GM12878 (cell line): Measurements from ENCODE around the gene FOXN4. TPM values are rescaled to one million over a fixed set of nuclear protein-coding genes. Genes with fewer than 3 reads are reported as not detected.

ENCODE experiments used
- ATAC-seq: fragments of 200-7000 bp; cut with Tn5 transposase; 3 replicates; pipeline ENCODE4 v1.9.1; 2020; ENCODE audit warnings: mild to moderate bottlenecking, moderate library complexity
- BruUV-seq: library from RNA; stranded (reverse); fragments of 400-500 nt; replicated peaks from 2 replicates; lab custom pipeline; 2021; lab: Mats Ljungman, UMichigan
- CTCF ChIA-PET: fragments of 300-600 bp; sonication (Branson Sonifier 250); formaldehyde crosslinking; extraction: SDS; loops from one replicate; lab custom pipeline; 2021; ENCODE audit warnings: inconsistent platforms; lab: Yijun Ruan, JAX
- POLR2A ChIA-PET: fragments of 350-600 bp; formaldehyde crosslinking; extraction: SDS; loops from one replicate; lab custom pipeline; 2021; ENCODE audit warnings: inconsistent platforms; lab: Charles Lee
- RAD21 ChIA-PET: fragments of 300-600 bp; sonication (Branson Sonifier 250); formaldehyde crosslinking; loops from one replicate; lab custom pipeline; 2023; ENCODE audit warnings: antibody characterized with exemption; ENCODE audit not compliant: unreplicated experiment; lab: Charles Lee
- SMC1A ChIA-PET: fragments of 300-600 bp; sonication (Branson Sonifier 250); formaldehyde crosslinking; loops from one replicate; lab custom pipeline; 2023; ENCODE audit not compliant: unreplicated experiment, uncharacterized antibody; lab: Charles Lee
- DNase-seq: peaks from one replicate; pipeline ENCODE4 v3.0.0-alpha.2; 2011; ENCODE audit warnings: low read depth, low spot score
- FAIRE-seq: peaks from 3 replicates; lab custom pipeline; 2011; peaks lifted over from hg19 to GRCh38; lab: Jason Lieb, UNC
- H2AFZ ChIP-seq: 2 replicates; pipeline ENCODE4 v1.6.0; 2011; ENCODE audit warnings: low read depth, low read length, control low read depth; ENCODE audit not compliant: control insufficient read depth
- H3K27ac ChIP-seq: 2 replicates; pipeline ENCODE4 v1.5.1; 2011; ENCODE audit warnings: control low read depth; ENCODE audit not compliant: control insufficient read depth, insufficient read depth
- H3K27me3 ChIP-seq, 2 experiments: replicated peaks in 1 of 2; 2 replicates each; pipeline versions ENCODE4 v1.6.0 to v1.6.1; 2011; ENCODE audit warnings: low read length in 1 of 2; ENCODE audit not compliant: control insufficient read depth in 2 of 2, insufficient read depth in 2 of 2
- H3K36me3 ChIP-seq, 2 experiments: 2 replicates each; pipeline ENCODE4 v1.5.1; 2011; ENCODE audit warnings: low read length in 1 of 2; ENCODE audit not compliant: control insufficient read depth in 2 of 2, insufficient read depth in 2 of 2
- H3K4me1 ChIP-seq: 2 replicates; pipeline ENCODE4 v1.6.1; 2011; ENCODE audit warnings: mild to moderate bottlenecking, low read length, moderate library complexity, mixed read lengths; ENCODE audit not compliant: control insufficient read depth, insufficient read depth
- H3K4me2 ChIP-seq: 2 replicates; pipeline ENCODE4 v1.6.0; 2011; ENCODE audit warnings: control low read depth; ENCODE audit not compliant: control insufficient read depth, insufficient read depth
- H3K4me3 ChIP-seq: fragments of 200-600 bp; sonication (generic); 2 replicates; pipeline ENCODE4 v1.5.1; 2016
- H3K79me2 ChIP-seq: 2 replicates; pipeline ENCODE4 v1.6.0; 2011; ENCODE audit warnings: low read length; ENCODE audit not compliant: control insufficient read depth, insufficient read depth
- H3K9ac ChIP-seq: 2 replicates; pipeline ENCODE4 v1.8.0; 2011; ENCODE audit warnings: low read length, control low read depth, mixed read lengths; ENCODE audit not compliant: control insufficient read depth, insufficient read depth
- H3K9me3 ChIP-seq: replicated peaks from 3 replicates; pipeline ENCODE4 v1.5.1; 2011; ENCODE audit warnings: mild to moderate bottlenecking, low read length; ENCODE audit not compliant: control insufficient read depth, insufficient read depth
- H4K20me1 ChIP-seq: 2 replicates; pipeline ENCODE4 v1.6.0; 2011; ENCODE audit not compliant: control insufficient read depth, insufficient read depth
- CEBPZ ChIP-seq: fragments of 150-350 bp; IDR thresholded peaks from 2 replicates; pipeline ENCODE4 v1.6.1; 2016; ENCODE audit warnings: low read depth, low read length
- GATAD2B ChIP-seq: fragments of 450-650 bp; conservative IDR thresholded peaks from 2 replicates; pipeline ENCODE4 v1.6.1; 2017; ENCODE audit warnings: low read depth, mild to moderate bottlenecking, moderate library complexity
- KDM1A ChIP-seq: fragments of 200-600 bp; sonication (generic); IDR thresholded peaks from 2 replicates; pipeline ENCODE4 v1.6.1; 2016; ENCODE audit warnings: borderline replicate concordance
- MYB ChIP-seq: fragments of 150-350 bp; IDR thresholded peaks from 2 replicates; pipeline ENCODE4 v1.6.1; 2014; ENCODE audit warnings: mild to moderate bottlenecking, low read depth, low read length, borderline replicate concordance
- RBBP5 ChIP-seq: fragments of 200-600 bp; sonication (generic); conservative IDR thresholded peaks from 2 replicates; pipeline ENCODE4 v1.6.1; 2016
- SIX5 ChIP-seq: IDR thresholded peaks from 2 replicates; pipeline ENCODE4 v1.6.1; 2011; ENCODE audit warnings: mild to moderate bottlenecking, low read depth, low read length, moderate library complexity; ENCODE audit not compliant: severe bottlenecking
- SMAD1 ChIP-seq: fragments of 450-650 bp; IDR thresholded peaks from 2 replicates; pipeline ENCODE4 v1.6.1; 2018; ENCODE audit warnings: mild to moderate bottlenecking, low read depth; ENCODE audit not compliant: partially characterized antibody
- SRF ChIP-seq, 2 experiments: IDR thresholded peaks; 2 replicates each; pipeline ENCODE4 v1.6.1; 2011; ENCODE audit warnings: low read depth in 2 of 2, low read length in 2 of 2, mild to moderate bottlenecking in 1 of 2, moderate library complexity in 1 of 2
- TCF7 ChIP-seq: IDR thresholded peaks from 2 replicates; pipeline ENCODE4 v1.6.1; 2014; ENCODE audit warnings: antibody characterized with exemption, borderline replicate concordance
- WGBS: methylation state at CpG from one replicate; pipeline ENCODE4 v1.1.6; 2016; ENCODE audit warnings: low lambda C conversion rate; ENCODE audit not compliant: insufficient replicate concordance, insufficient coverage; ENCODE audit errors: missing lambda C conversion rate; 5-methylcytosine and 5-hydroxymethylcytosine counted together
- in situ Hi-C: fragments of 300-500 bp; cut with MboI; formaldehyde crosslinking; loops from 9 replicates; pipeline ENCODE4 v1.14.3; 2018; ENCODE audit warnings: mixed read lengths
- intact Hi-C: fragments of 100-400 bp; cut with micrococcal nuclease; formaldehyde crosslinking; loops from one replicate; pipeline ENCODE4 v1.14.2; 2022; ENCODE audit not compliant: unreplicated experiment
- polyA plus RNA-seq, 11 experiments: library from polyadenylated mRNA; depleted of rRNA in 4 of 11; unstranded in 6 of 11; stranded (reverse) in 5 of 11; fragments of >200 nt; fragmentation: Nextera tagmentation in 4 of 11; fragmentation: Illumina TruSeq in 1 of 11; extraction: Ambion mirVana in 4 of 11; extraction: Trizol in 1 of 11; gene quantifications; 1 replicate in 1 of 11; 2 replicates in 10 of 11; pipeline versions ENCODE4 v1.2.1 to v1.2.3, GENCODE V29; 2011 to 2016; ENCODE audit warnings: inconsistent platforms in 2 of 11, missing spikeins in 2 of 11, low read depth in 1 of 11
- total RNA-seq, 4 experiments: library from RNA; depleted of rRNA in 3 of 4; stranded (reverse); fragments of >200 nt in 3 of 4; fragmentation: Illumina TruSeq in 1 of 4; extraction: Trizol in 1 of 4; gene quantifications; 2 replicates each; pipeline versions ENCODE4 v1.2.1 to v1.2.3, GENCODE V29; 2013 to 2021
- TF ChIP-seq, protein P1 (sequence below): fragments of 450-650 bp; IDR thresholded peaks from 2 replicates; pipeline ENCODE4 v1.6.1; 2018; ENCODE audit warnings: mild to moderate bottlenecking, low read depth, moderate library complexity; ENCODE audit not compliant: partially characterized antibody

The FOXN4 gene
- total and polyA plus RNA-seq, 10 of the 15 experiments (the other 5 are each of a cell fraction or from before 2014, with no cell fraction given): not detected

- in situ Hi-C loops: no loop called here
- Histone ChIP-seq H3K27ac (no peak overlapping the region), H3K4me2 (no peak overlapping the region), H3K4me3 (no peak overlapping the region), H3K79me2 (no peaks in the 10 kb centered on the region), H3K36me3 (no peaks in the 10 kb centered on the region; a peak in 1 of 4 replicates), H2AFZ (no peak overlapping the region), H3K9me3 (no peaks in the 10 kb centered on the region)
- intact Hi-C loops: no loop called here
- no peak for FAIRE-seq
- ChIA-PET CTCF (interaction anchor here (0.8 to 5.2 kb wide), 5 partner anchors 9 to 132 kb away, joined by 3 to 48 read pairs (median 18); no protein-coding TSS in a partner anchor), RAD21 (interaction anchor here (1.4 kb wide), 1 partner anchor 124 kb away, joined by 6 read pairs; no protein-coding TSS in a partner anchor)
- no peak for ATAC-seq
- DNase-seq: no peak
- TF ChIP-seq RBBP5: no peak
- no peak for TF ChIP-seq TCF7
- TF ChIP-seq, protein P1, sequence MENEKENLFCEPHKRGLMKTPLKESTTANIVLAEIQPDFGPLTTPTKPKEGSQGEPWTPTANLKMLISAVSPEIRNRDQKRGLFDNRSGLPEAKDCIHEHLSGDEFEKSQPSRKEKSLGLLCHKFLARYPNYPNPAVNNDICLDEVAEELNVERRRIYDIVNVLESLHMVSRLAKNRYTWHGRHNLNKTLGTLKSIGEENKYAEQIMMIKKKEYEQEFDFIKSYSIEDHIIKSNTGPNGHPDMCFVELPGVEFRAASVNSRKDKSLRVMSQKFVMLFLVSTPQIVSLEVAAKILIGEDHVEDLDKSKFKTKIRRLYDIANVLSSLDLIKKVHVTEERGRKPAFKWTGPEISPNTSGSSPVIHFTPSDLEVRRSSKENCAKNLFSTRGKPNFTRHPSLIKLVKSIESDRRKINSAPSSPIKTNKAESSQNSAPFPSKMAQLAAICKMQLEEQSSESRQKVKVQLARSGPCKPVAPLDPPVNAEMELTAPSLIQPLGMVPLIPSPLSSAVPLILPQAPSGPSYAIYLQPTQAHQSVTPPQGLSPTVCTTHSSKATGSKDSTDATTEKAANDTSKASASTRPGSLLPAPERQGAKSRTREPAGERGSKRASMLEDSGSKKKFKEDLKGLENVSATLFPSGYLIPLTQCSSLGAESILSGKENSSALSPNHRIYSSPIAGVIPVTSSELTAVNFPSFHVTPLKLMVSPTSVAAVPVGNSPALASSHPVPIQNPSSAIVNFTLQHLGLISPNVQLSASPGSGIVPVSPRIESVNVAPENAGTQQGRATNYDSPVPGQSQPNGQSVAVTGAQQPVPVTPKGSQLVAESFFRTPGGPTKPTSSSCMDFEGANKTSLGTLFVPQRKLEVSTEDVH: no peak
- TF ChIP-seq SMAD1: no peak
- no peak for TF ChIP-seq SRF (IDR thresholded peaks at IDR 0.05; ENCODE audit: low read depth in 2 of 2, low read length in 2 of 2)
- no peak for TF ChIP-seq GATAD2B
- no peak for TF ChIP-seq KDM1A
- no peak for TF ChIP-seq MYB
- TF ChIP-seq CEBPZ: no peak
- TF ChIP-seq SIX5: no peak
- TF ChIP-seq, all 136 proteins: peak for 0
- BruUV-seq: no TSS peak
- POLR2A ChIA-PET: no interaction called here
- no peaks in the 10 kb centered on the region for H3K27me3 ChIP-seq
- no peak overlapping the region for H3K9ac ChIP-seq
- 6% methylated on average over 2 of the region's 2 CpGs for WGBS
- H4K20me1 ChIP-seq: no peaks in the 10 kb centered on the region
- SMC1A ChIA-PET: interaction anchor here (0.9 to 2.1 kb wide), 2 partner anchors 126 to 132 kb away, joined by 3 to 5 read pairs; no protein-coding TSS in a partner anchor
- no peaks in the 10 kb centered on the region for H3K4me1 ChIP-seq
Measured at GRCh38 chr12:109261939-109262338, 47.1 kb downstream of the FOXN4 start.
